ENCODE data around the gene RHD.

Gene RHD

GRCh38 chr1:25247829-25248754 lies 24.2 kb upstream of the RHD start:
- peak overlapping the region; percentile 81 for H3K27ac ChIP-seq (ENCODE audit: low read depth, low read length, poor library complexity, severe bottlenecking)
- no peak overlapping the region for H2AFZ ChIP-seq (ENCODE audit: low read length)
- peak overlapping the region; percentile 87 for H3K9ac ChIP-seq (ENCODE audit: low read length)
- H3K4me3 ChIP-seq (ENCODE audit: low read depth, low read length, poor library complexity, severe bottlenecking): peak overlapping the region; percentile 84
- H3K9me3 ChIP-seq (ENCODE audit: low read length): no peaks in the 10 kb centered on the region
- peaks cover 24% of the 10 kb centered on the region for H3K79me2 ChIP-seq (ENCODE audit: insufficient read depth, low read length)
- H3K36me3 ChIP-seq (ENCODE audit: insufficient read depth, low read length): peaks cover 34% of the 10 kb centered on the region
- H3K27me3 ChIP-seq (ENCODE audit: insufficient read depth, low read length): no peaks in the 10 kb centered on the region
- H3K4me1 ChIP-seq (ENCODE audit: insufficient read depth, low read length, severe bottlenecking): peaks cover 21% of the 10 kb centered on the region
- peak; percentile 48 for TF ChIP-seq CTCF (IDR thresholded peaks at IDR 0.05; ENCODE audit: low read length)
- no peak for TF ChIP-seq EZH2 (IDR thresholded peaks at IDR 0.05; ENCODE audit: borderline replicate concordance, low read length)
- no peaks in the 10 kb centered on the region for H3K9me2 ChIP-seq (ENCODE audit: low read depth, low read length)
- peaks cover 2% of the 10 kb centered on the region; the same call in 1 of the 2 replicates for H4K20me1 ChIP-seq (ENCODE audit: insufficient read depth, low read length)
- H3K4me2 ChIP-seq (ENCODE audit: low read length): peak overlapping the region; percentile 77
- 0 out of 2 replicates have a peak, but pooled peaks cover 6% of the 10 kb centered on the region for H3F3A ChIP-seq (ENCODE audit: insufficient read depth, low read length)

- Histone ChIP-seq H3K9me3 (ENCODE audit: low read length) (no peaks in the 10 kb centered on the region), H2AFZ (ENCODE audit: low read length) (no peak overlapping the region), H3K36me3 (ENCODE audit: insufficient read depth, low read length) (no peaks in the 10 kb centered on the region), H3K9me2 (ENCODE audit: low read depth, low read length) (no peaks in the 10 kb centered on the region), H3K27ac (ENCODE audit: low read depth, low read length, poor library complexity, severe bottlenecking) (no peak overlapping the region), H3K79me2 (ENCODE audit: insufficient read depth, low read length) (no peaks in the 10 kb centered on the region), H3K4me3 (ENCODE audit: low read depth, low read length, poor library complexity, severe bottlenecking) (no peak overlapping the region), H3K9ac (ENCODE audit: low read length) (no peak overlapping the region), H3K4me2 (ENCODE audit: low read length) (no peak overlapping the region), H3K4me1 (ENCODE audit: insufficient read depth, low read length, severe bottlenecking) (no peaks in the 10 kb centered on the region), H3F3A (ENCODE audit: insufficient read depth, low read length) (no peaks in the 10 kb centered on the region), H4K20me1 (ENCODE audit: insufficient read depth, low read length) (no peaks in the 10 kb centered on the region), H3K27me3 (ENCODE audit: insufficient read depth, low read length) (no peaks in the 10 kb centered on the region)
- TF ChIP-seq EZH2 (IDR thresholded peaks at IDR 0.05; ENCODE audit: borderline replicate concordance, low read length) (no peak), CTCF (IDR thresholded peaks at IDR 0.05; ENCODE audit: low read length) (no peak)
Observed at GRCh38 chr1:25253911-25254310, 18.4 kb upstream of the RHD start.

- no peak for TF ChIP-seq EZH2 (IDR thresholded peaks at IDR 0.05; ENCODE audit: borderline replicate concordance, low read length)
- TF ChIP-seq CTCF (IDR thresholded peaks at IDR 0.05; ENCODE audit: low read length): no peak
- no peaks in the 10 kb centered on the region for H3K9me3 ChIP-seq (ENCODE audit: low read length)
- peaks cover 5% of the 10 kb centered on the region for H3K4me1 ChIP-seq (ENCODE audit: insufficient read depth, low read length, severe bottlenecking)
- no peaks in the 10 kb centered on the region for H3K27me3 ChIP-seq (ENCODE audit: insufficient read depth, low read length)
- H3K36me3 ChIP-seq (ENCODE audit: insufficient read depth, low read length): no peaks in the 10 kb centered on the region
- no peaks in the 10 kb centered on the region for H3K9me2 ChIP-seq (ENCODE audit: low read depth, low read length)
- H3K27ac ChIP-seq (ENCODE audit: low read depth, low read length, poor library complexity, severe bottlenecking): no peak overlapping the region
- no peaks in the 10 kb centered on the region for H4K20me1 ChIP-seq (ENCODE audit: insufficient read depth, low read length)
- H3K79me2 ChIP-seq (ENCODE audit: insufficient read depth, low read length): no peaks in the 10 kb centered on the region
- H3F3A ChIP-seq (ENCODE audit: insufficient read depth, low read length): no peaks in the 10 kb centered on the region
- H3K9ac ChIP-seq (ENCODE audit: low read length): no peak overlapping the region
- no peak overlapping the region for H3K4me3 ChIP-seq (ENCODE audit: low read depth, low read length, poor library complexity, severe bottlenecking)
- no peak overlapping the region for H3K4me2 ChIP-seq (ENCODE audit: low read length)
- no peak overlapping the region for H2AFZ ChIP-seq (ENCODE audit: low read length)
Observed at GRCh38 chr1:25255706-25256577, 16.4 kb upstream of the RHD start.
